Activated CD4-positive, alpha-beta memory T cell treated with anti-CD3 and anti-CD28 coated beads for 36 hours (primary cell): ENCODE data around the gene STAG3. TPM values are rescaled to one million over a fixed set of nuclear protein-coding genes. Genes with fewer than 3 reads are reported as not detected.
"Not testable (repeated sequence)": the region's sequence is repeated elsewhere in the genome, so short reads cannot be mapped to it uniquely, and the experiment has no call there.

Experiments
- CTCF ChIA-PET: fragments of 350-600 bp; sonication (Branson Sonifier 250); formaldehyde crosslinking; loops from one replicate; lab custom pipeline; 2021; ENCODE audit warnings: antibody characterized with exemption, inconsistent platforms; lab: Charles Lee
- POLR2A ChIA-PET: fragments of 350-600 bp; sonication (Branson Sonifier 250); formaldehyde crosslinking; loops from one replicate; lab custom pipeline; 2021; ENCODE audit warnings: antibody characterized with exemption; lab: Charles Lee
- DNase-seq: peaks from one replicate; pipeline ENCODE4 v3.0.0-alpha.2; 2020
- H3K27ac Mint-ChIP-seq: one replicate; pipeline ENCODE4 v1.8.0; 2021; ENCODE audit warnings: mixed read lengths
- H3K27me3 Mint-ChIP-seq: one replicate; pipeline ENCODE4 v1.8.0; 2021; ENCODE audit warnings: mixed read lengths
- H3K36me3 Mint-ChIP-seq: one replicate; pipeline ENCODE4 v1.8.0; 2021; ENCODE audit warnings: mixed read lengths
- H3K4me1 Mint-ChIP-seq: one replicate; pipeline ENCODE4 v1.8.0; 2021; ENCODE audit warnings: low read depth, mixed read lengths
- H3K4me3 Mint-ChIP-seq: one replicate; pipeline ENCODE4 v1.8.0; 2021; ENCODE audit warnings: mild to moderate bottlenecking, mixed read lengths
- H3K9me3 Mint-ChIP-seq: one replicate; pipeline ENCODE4 v1.8.0; 2021; ENCODE audit warnings: mixed read lengths
- intact Hi-C: fragments of 100-400 bp; cut with micrococcal nuclease; formaldehyde crosslinking; loops from one replicate; pipeline ENCODE4 v1.15.1; 2023
- total RNA-seq, 2 experiments: library from RNA; stranded (reverse); gene quantifications; one replicate each; pipeline ENCODE4 v1.2.3, GENCODE V29; 2021

Gene STAG3
- total RNA-seq, 2 experiments from 2014 or later: 20.8 to 20.9 TPM

- Mint-ChIP-seq H3K36me3 (peaks cover 53% of the 10 kb centered on the region), H3K27ac (peak within 1 kb of the TSS; percentile 98), H3K4me3 (peak within 1 kb of the TSS; percentile 92), H3K4me1 (peaks cover 59% of the 10 kb centered on the region)
- not testable (repeated sequence) for H3K9me3 Mint-ChIP-seq, H3K27me3 Mint-ChIP-seq
- intact Hi-C loops: loop anchor here (2.0 to 10.0 kb wide), 6 partner anchors 43 to 305 kb away; partner anchors contain the start of genes GPC2, LAMTOR4, STAG3 and TRIM4
- CTCF ChIA-PET: interaction anchor here (3.2 kb wide), 1 partner anchor 88 kb away, joined by 22 read pairs; no protein-coding TSS in a partner anchor
- POLR2A ChIA-PET: interaction anchor here (0.6 to 2.3 kb wide), 3 partner anchors 8 to 209 kb away, joined by 4 to 11 read pairs (median 4); partner anchors contain the start of genes MEPCE and ZCWPW1
- DNase-seq: peak; percentile 67
These were observed 42.3 kb downstream of the STAG3 start, which contains the start of gene PVRIG for GRCh38 chr7:100219801-100220585. Gene PVRIG (plus strand): TSS chr7:100219949. CDS start chr7:100219971, 22 bp downstream.

- POLR2A ChIA-PET: interaction anchor here (0.6 to 2.3 kb wide), 5 partner anchors 9 to 209 kb away, joined by 3 to 11 read pairs (median 4); partner anchors contain the start of genes MEPCE and ZCWPW1
- no peak for DNase-seq
- intact Hi-C loops: loop anchor here (1.0 to 10.0 kb wide), 8 partner anchors 23 to 306 kb away; partner anchors contain the start of genes GPC2, LAMTOR4, MEPCE and STAG3
- peak overlapping the region; percentile 98 for H3K27ac Mint-ChIP-seq
- H3K4me3 Mint-ChIP-seq: peak overlapping the region; percentile 92
- peaks cover 57% of the 10 kb centered on the region for H3K4me1 Mint-ChIP-seq
- H3K27me3 Mint-ChIP-seq: no peaks in the 10 kb centered on the region
- H3K9me3 Mint-ChIP-seq: no peaks in the 10 kb centered on the region
- CTCF ChIA-PET: interaction anchor here (1.4 to 3.2 kb wide), 3 partner anchors 51 to 125 kb away, joined by 4 to 22 read pairs (median 5); no protein-coding TSS in a partner anchor
- H3K36me3 Mint-ChIP-seq: peaks cover 53% of the 10 kb centered on the region
These were observed 43.0 kb downstream of the STAG3 start for GRCh38 chr7:100220586-100221230.

- H3K27me3 Mint-ChIP-seq: no peaks in the 10 kb centered on the region
- H3K4me1 Mint-ChIP-seq: peaks cover 56% of the 10 kb centered on the region
- peak overlapping the region; percentile 98 for H3K27ac Mint-ChIP-seq
- intact Hi-C loops: loop anchor here (1.0 to 10.0 kb wide), 8 partner anchors 22 to 306 kb away; partner anchors contain the start of genes GPC2, LAMTOR4, MEPCE and STAG3
- H3K4me3 Mint-ChIP-seq: peak overlapping the region; percentile 92
- ChIA-PET POLR2A (interaction anchor here (0.8 to 2.3 kb wide), 6 partner anchors 11 to 208 kb away, joined by 3 to 11 read pairs (median 3); partner anchors contain the start of genes AP4M1, MEPCE and ZCWPW1), CTCF (interaction anchor here (1.4 to 3.2 kb wide), 4 partner anchors 13 to 124 kb away, joined by 4 to 22 read pairs (median 4); no protein-coding TSS in a partner anchor)
- peak; percentile 90 for DNase-seq
- H3K36me3 Mint-ChIP-seq: peaks cover 53% of the 10 kb centered on the region
- no peaks in the 10 kb centered on the region for H3K9me3 Mint-ChIP-seq
These were observed 43.6 kb downstream of the STAG3 start for GRCh38 chr7:100221231-100221718.

- peaks cover 53% of the 10 kb centered on the region for H3K4me1 Mint-ChIP-seq
- CTCF ChIA-PET: interaction anchor here (1.4 to 3.2 kb wide), 4 partner anchors 14 to 123 kb away, joined by 4 to 22 read pairs (median 4); no protein-coding TSS in a partner anchor
- no peaks in the 10 kb centered on the region for H3K9me3 Mint-ChIP-seq
- H3K4me3 Mint-ChIP-seq: peak overlapping the region; percentile 92
- peak overlapping the region; percentile 98 for H3K27ac Mint-ChIP-seq
- H3K27me3 Mint-ChIP-seq: no peaks in the 10 kb centered on the region
- DNase-seq: peak; percentile 48
- POLR2A ChIA-PET: interaction anchor here (0.6 to 2.3 kb wide), 8 partner anchors 11 to 320 kb away, joined by 3 to 11 read pairs (median 3); partner anchors contain the start of genes AP4M1, MEPCE and ZCWPW1
- peaks cover 53% of the 10 kb centered on the region for H3K36me3 Mint-ChIP-seq
- intact Hi-C loops: loop anchor here (1.0 to 10.0 kb wide), 8 partner anchors 21 to 307 kb away; partner anchors contain the start of genes GPC2, LAMTOR4, MEPCE and STAG3
These were observed 44.2 kb downstream of the STAG3 start for GRCh38 chr7:100221767-100222444.

GRCh38 chr7:100222445-100223132 lies 44.9 kb downstream of the STAG3 start:
- intact Hi-C loops: loop anchor here (5.0 to 10.0 kb wide), 4 partner anchors 45 to 308 kb away; partner anchors contain the start of genes GPC2, STAG3 and TRIM4

GRCh38 chr7:100223376-100223927 lies 45.7 kb downstream of the STAG3 start:
- CTCF ChIA-PET, H3K9me3 Mint-ChIP-seq: not testable (repeated sequence)

More at GRCh38 chr7:100222445-100223132, 44.9 kb downstream of the STAG3 start:
- no peak for DNase-seq
- POLR2A ChIA-PET: interaction anchor here (0.8 to 2.3 kb wide), 5 partner anchors 32 to 320 kb away, joined by 3 to 11 read pairs (median 3); partner anchors contain the start of genes MEPCE and ZCWPW1
- CTCF ChIA-PET: interaction anchor here (1.4 to 3.2 kb wide), 4 partner anchors 15 to 123 kb away, joined by 4 to 22 read pairs (median 4); no protein-coding TSS in a partner anchor
- H3K4me1 Mint-ChIP-seq: peaks cover 46% of the 10 kb centered on the region
- peak overlapping the region; percentile 98 for H3K27ac Mint-ChIP-seq
- no peaks in the 10 kb centered on the region for H3K9me3 Mint-ChIP-seq
- no peaks in the 10 kb centered on the region for H3K27me3 Mint-ChIP-seq
- H3K4me3 Mint-ChIP-seq: peak overlapping the region; percentile 92
- peaks cover 53% of the 10 kb centered on the region for H3K36me3 Mint-ChIP-seq

GRCh38 chr7:100224891-100225290 lies 47.2 kb downstream of the STAG3 start:
- CTCF ChIA-PET, DNase-seq, H3K9me3 Mint-ChIP-seq, POLR2A ChIA-PET, H3K4me3 Mint-ChIP-seq, H3K27me3 Mint-ChIP-seq: not testable (repeated sequence)
- H3K27ac Mint-ChIP-seq: peak overlapping the region; percentile 60
- H3K36me3 Mint-ChIP-seq: peaks cover 43% of the 10 kb centered on the region
- H3K4me1 Mint-ChIP-seq: peaks cover 36% of the 10 kb centered on the region
- intact Hi-C loops: loop anchor here (5.0 to 10.0 kb wide), 4 partner anchors 47 to 310 kb away; partner anchors contain the start of genes GPC2, STAG3 and TRIM4

More at GRCh38 chr7:100223376-100223927, 45.7 kb downstream of the STAG3 start:
- not testable (repeated sequence) for DNase-seq, H3K27me3 Mint-ChIP-seq
- POLR2A ChIA-PET: interaction anchor here (0.7 kb wide), 1 partner anchor 84 kb away, joined by 3 read pairs; no protein-coding TSS in a partner anchor
- H3K4me3 Mint-ChIP-seq: peak overlapping the region; percentile 92
- H3K4me1 Mint-ChIP-seq: peaks cover 47% of the 10 kb centered on the region
- intact Hi-C loops: loop anchor here (5.0 to 10.0 kb wide), 4 partner anchors 46 to 309 kb away; partner anchors contain the start of genes GPC2, STAG3 and TRIM4
- H3K27ac Mint-ChIP-seq: peak overlapping the region; percentile 98
- peaks cover 53% of the 10 kb centered on the region for H3K36me3 Mint-ChIP-seq

- CTCF ChIA-PET, H3K4me3 Mint-ChIP-seq, H3K4me1 Mint-ChIP-seq, H3K27me3 Mint-ChIP-seq, POLR2A ChIA-PET: not testable (repeated sequence)
- H3K9me3 Mint-ChIP-seq: peaks cover 13% of the 10 kb centered on the region
- H3K27ac Mint-ChIP-seq: peak overlapping the region; percentile 40
- H3K36me3 Mint-ChIP-seq: peaks cover 27% of the 10 kb centered on the region
- peak; percentile 51 for DNase-seq
- intact Hi-C loops: loop anchor here (10.0 kb wide), 1 partner anchor 60 kb away; no protein-coding TSS in a partner anchor
These were observed 57.1 kb downstream of the STAG3 start for GRCh38 chr7:100234660-100235317.

- H3K27ac Mint-ChIP-seq, H3K27me3 Mint-ChIP-seq, DNase-seq, POLR2A ChIA-PET, CTCF ChIA-PET, H3K9me3 Mint-ChIP-seq, H3K36me3 Mint-ChIP-seq, H3K4me3 Mint-ChIP-seq: not testable (repeated sequence)
- intact Hi-C loops: loop anchor here (10.0 kb wide), 1 partner anchor 55 kb away; no protein-coding TSS in a partner anchor
- H3K4me1 Mint-ChIP-seq: peaks cover 18% of the 10 kb centered on the region
These were observed 62.3 kb downstream of the STAG3 start for GRCh38 chr7:100239975-100240374.
